ENCODE measurements around the gene ZBTB1. TPM values are rescaled to one million over a fixed set of nuclear protein-coding genes. Genes with fewer than 3 reads are reported as not detected.
"Not testable (repeated sequence)": the region's sequence is repeated elsewhere in the genome, so short reads cannot be mapped to it uniquely, and the experiment has no call there.

ZBTB1 gene
- total RNA-seq, 1 donor from 2014 or later: 46.3 TPM

GRCh38 chr14:64510825-64511671 lies 6.5 kb downstream of the ZBTB1 start:
- TF ChIP-seq CTCF (IDR thresholded peaks at IDR 0.05; ENCODE audit: insufficient read depth, low read length, poor library complexity, severe bottlenecking): peak; percentile 86
- no peak for DNase-seq (ENCODE audit: low read depth)
- Histone ChIP-seq H3K36me3 (ENCODE audit: control insufficient read depth, insufficient read depth, low read length) (no peaks in the 10 kb centered on the region), H3K27me3 (ENCODE audit: control insufficient read depth, insufficient read depth, low read length) (no peaks in the 10 kb centered on the region), H3K4me3 (ENCODE audit: low read depth, low read length) (no peak overlapping the region)

GRCh38 chr14:64513271-64513670 lies 8.7 kb downstream of the ZBTB1 start:
- H3K4me3 ChIP-seq (ENCODE audit: low read depth, low read length): no peak overlapping the region
- no peaks in the 10 kb centered on the region for H3K27me3 ChIP-seq (ENCODE audit: control insufficient read depth, insufficient read depth, low read length)
- TF ChIP-seq CTCF (IDR thresholded peaks at IDR 0.05; ENCODE audit: insufficient read depth, low read length, poor library complexity, severe bottlenecking): no peak
- DNase-seq (ENCODE audit: low read depth): no peak
- H3K36me3 ChIP-seq (ENCODE audit: control insufficient read depth, insufficient read depth, low read length): no peaks in the 10 kb centered on the region

GRCh38 chr14:64515053-64515452 lies 10.5 kb downstream of the ZBTB1 start:
- Histone ChIP-seq H3K4me3 (ENCODE audit: low read depth, low read length) (no peak overlapping the region), H3K36me3 (ENCODE audit: control insufficient read depth, insufficient read depth, low read length) (no peaks in the 10 kb centered on the region), H3K27me3 (ENCODE audit: control insufficient read depth, insufficient read depth, low read length) (no peaks in the 10 kb centered on the region)
- TF ChIP-seq CTCF (IDR thresholded peaks at IDR 0.05; ENCODE audit: insufficient read depth, low read length, poor library complexity, severe bottlenecking): no peak
- DNase-seq (ENCODE audit: low read depth): no peak

- no peaks in the 10 kb centered on the region for H3K27me3 ChIP-seq (ENCODE audit: control insufficient read depth, insufficient read depth, low read length)
- no peak for DNase-seq (ENCODE audit: low read depth)
- no peak overlapping the region for H3K4me3 ChIP-seq (ENCODE audit: low read depth, low read length)
- TF ChIP-seq CTCF (IDR thresholded peaks at IDR 0.05; ENCODE audit: insufficient read depth, low read length, poor library complexity, severe bottlenecking): no peak
- H3K36me3 ChIP-seq (ENCODE audit: control insufficient read depth, insufficient read depth, low read length): no peaks in the 10 kb centered on the region
These were observed 12.4 kb downstream of the ZBTB1 start for GRCh38 chr14:64516969-64517368.

GRCh38 chr14:64517667-64518066 lies 13.1 kb downstream of the ZBTB1 start:
- H3K4me3 ChIP-seq (ENCODE audit: low read depth, low read length); H3K27me3 ChIP-seq (ENCODE audit: control insufficient read depth, insufficient read depth, low read length); H3K36me3 ChIP-seq (ENCODE audit: control insufficient read depth, insufficient read depth, low read length); DNase-seq (ENCODE audit: low read depth): not testable (repeated sequence)

GRCh38 chr14:64518229-64518628 lies 13.7 kb downstream of the ZBTB1 start:
- DNase-seq (ENCODE audit: low read depth): no peak
- TF ChIP-seq CTCF (IDR thresholded peaks at IDR 0.05; ENCODE audit: insufficient read depth, low read length, poor library complexity, severe bottlenecking): no peak
- H3K27me3 ChIP-seq (ENCODE audit: control insufficient read depth, insufficient read depth, low read length): no peaks in the 10 kb centered on the region
- no peak overlapping the region for H3K4me3 ChIP-seq (ENCODE audit: low read depth, low read length)
- H3K36me3 ChIP-seq (ENCODE audit: control insufficient read depth, insufficient read depth, low read length): no peaks in the 10 kb centered on the region

Measured in kidney epithelial cell (primary cell).